Tibial nerve (tissue), 3 donors: Measurements from ENCODE around the gene MAOB.

ENCODE experiments used
- CTCF ChIP-seq, 5 experiments: fragments of 200-600 bp in 3 of 5; fragments of 450-650 bp in 2 of 5; sonication (generic) in 3 of 5; IDR thresholded peaks; one replicate each; pipeline ENCODE4 v1.5.1; 2016 to 2019; ENCODE audit warnings: antibody characterized with exemption in 5 of 5, mild to moderate bottlenecking in 3 of 5, moderate library complexity in 2 of 5
- POLR2A ChIP-seq, 2 donors: fragments of 450-650 bp; IDR thresholded peaks; one replicate each; pipeline ENCODE4 v1.6.1; 2017; ENCODE audit warnings: antibody characterized with exemption in 2 of 2, mild to moderate bottlenecking in 2 of 2, moderate library complexity in 2 of 2

GRCh38 chrX:43817444-43817843, 64.8 kb downstream of the MAOB start:
- no peak for TF ChIP-seq POLR2A (IDR thresholded peaks at IDR 0.05)
- no peak for TF ChIP-seq CTCF (IDR thresholded peaks at IDR 0.05)
